IPS-18a (cell line): ENCODE results near the gene NEURL3.

Experiments
- H3K27ac ChIP-seq: one replicate; pipeline ENCODE4 v1.5.1; 2013; ENCODE audit warnings: low read length
- H3K27me3 ChIP-seq: one replicate; pipeline ENCODE4 v1.6.1; 2013; ENCODE audit warnings: mild to moderate bottlenecking, low read length; ENCODE audit not compliant: control insufficient read depth, insufficient read depth
- H3K36me3 ChIP-seq: one replicate; pipeline ENCODE4 v1.6.1; 2013; ENCODE audit warnings: low read depth, low read length; ENCODE audit not compliant: control insufficient read depth
- H3K4me1 ChIP-seq: one replicate; pipeline ENCODE4 v1.6.1; 2013; ENCODE audit warnings: low read depth, low read length; ENCODE audit not compliant: control insufficient read depth
- H3K4me3 ChIP-seq: one replicate; pipeline ENCODE4 v1.5.1; 2013; ENCODE audit warnings: low read length
- H3K9ac ChIP-seq: one replicate; pipeline ENCODE4 v1.6.1; 2013; ENCODE audit warnings: mild to moderate bottlenecking, low read length, moderate library complexity
- H3K9me3 ChIP-seq: one replicate; pipeline ENCODE4 v1.6.1; 2013; ENCODE audit warnings: low read depth, low read length; ENCODE audit not compliant: control insufficient read depth

The NEURL3 gene

DNA sequence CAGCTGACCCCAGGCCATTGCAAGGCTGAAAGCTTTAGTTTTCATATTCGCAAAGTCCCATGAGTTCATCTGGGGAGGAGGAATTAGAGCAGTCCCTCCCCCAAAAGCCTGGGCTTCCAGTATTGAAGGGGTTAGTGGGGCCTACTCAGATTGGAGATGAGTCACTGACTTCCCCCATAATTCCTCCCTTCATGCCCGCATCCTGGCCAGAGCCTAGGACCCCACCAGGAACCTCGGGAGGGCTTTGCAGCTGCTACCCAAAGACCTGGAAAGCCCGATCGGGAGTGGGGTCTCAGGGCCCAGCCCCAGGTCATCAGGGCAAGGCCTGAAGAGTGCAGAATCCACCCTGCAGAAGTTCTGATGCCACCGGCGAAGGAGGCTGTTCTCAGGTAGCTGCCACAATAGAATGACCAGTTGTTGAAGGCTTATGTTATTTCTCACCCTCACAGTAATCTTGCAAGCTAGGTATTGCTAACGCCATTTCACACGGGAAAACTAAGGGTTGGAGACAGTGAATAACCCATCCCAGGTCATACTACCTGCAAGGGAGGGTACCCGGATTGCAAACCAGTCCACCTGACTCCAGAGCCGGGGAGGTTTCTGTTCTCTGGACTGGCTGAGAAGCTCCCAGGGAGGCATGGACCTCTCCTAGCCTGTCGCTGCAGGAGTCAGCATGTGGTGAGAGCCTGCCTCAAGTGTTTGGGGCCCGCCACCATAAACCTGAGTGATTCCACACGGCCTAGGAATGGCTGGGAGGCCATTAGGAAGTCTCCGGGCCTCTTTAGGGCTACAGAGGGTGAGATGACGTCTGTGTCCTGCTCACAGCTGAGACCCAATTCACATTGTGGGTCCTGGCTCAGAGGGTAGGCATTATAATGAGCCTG is 25.6 kb upstream of the NEURL3 start:
- H3K27ac ChIP-seq, result no peak overlapping the region
- peaks cover 10% of the 10 kb centered on the region for H3K4me1 ChIP-seq
- H3K27me3 ChIP-seq, result peaks cover 35% of the 10 kb centered on the region
- no peak overlapping the region for H3K4me3 ChIP-seq
- H3K36me3 ChIP-seq, result no peaks in the 10 kb centered on the region
- no peaks in the 10 kb centered on the region for H3K9me3 ChIP-seq
- no peak overlapping the region for H3K9ac ChIP-seq

DNA sequence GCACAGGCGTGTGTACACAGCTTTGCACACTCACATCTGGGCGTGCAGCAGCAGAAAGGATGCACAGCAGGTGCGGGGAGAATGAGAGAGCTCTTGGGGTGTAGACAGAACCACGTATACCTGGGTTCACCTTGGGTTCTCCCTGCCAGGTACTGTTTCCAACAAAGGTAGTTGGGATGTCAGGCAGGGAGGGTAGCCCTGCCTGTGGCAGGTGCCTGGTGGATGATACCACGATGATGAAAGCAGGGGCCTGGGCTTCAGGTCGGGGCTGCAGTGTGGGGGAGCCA is 24.9 kb upstream of the NEURL3 start:
- Histone ChIP-seq H3K36me3 (no peaks in the 10 kb centered on the region), H3K27me3 (peaks cover 35% of the 10 kb centered on the region), H3K4me1 (peaks cover 10% of the 10 kb centered on the region), H3K9me3 (no peaks in the 10 kb centered on the region), H3K9ac (no peak overlapping the region), H3K4me3 (no peak overlapping the region), H3K27ac (no peak overlapping the region)

DNA sequence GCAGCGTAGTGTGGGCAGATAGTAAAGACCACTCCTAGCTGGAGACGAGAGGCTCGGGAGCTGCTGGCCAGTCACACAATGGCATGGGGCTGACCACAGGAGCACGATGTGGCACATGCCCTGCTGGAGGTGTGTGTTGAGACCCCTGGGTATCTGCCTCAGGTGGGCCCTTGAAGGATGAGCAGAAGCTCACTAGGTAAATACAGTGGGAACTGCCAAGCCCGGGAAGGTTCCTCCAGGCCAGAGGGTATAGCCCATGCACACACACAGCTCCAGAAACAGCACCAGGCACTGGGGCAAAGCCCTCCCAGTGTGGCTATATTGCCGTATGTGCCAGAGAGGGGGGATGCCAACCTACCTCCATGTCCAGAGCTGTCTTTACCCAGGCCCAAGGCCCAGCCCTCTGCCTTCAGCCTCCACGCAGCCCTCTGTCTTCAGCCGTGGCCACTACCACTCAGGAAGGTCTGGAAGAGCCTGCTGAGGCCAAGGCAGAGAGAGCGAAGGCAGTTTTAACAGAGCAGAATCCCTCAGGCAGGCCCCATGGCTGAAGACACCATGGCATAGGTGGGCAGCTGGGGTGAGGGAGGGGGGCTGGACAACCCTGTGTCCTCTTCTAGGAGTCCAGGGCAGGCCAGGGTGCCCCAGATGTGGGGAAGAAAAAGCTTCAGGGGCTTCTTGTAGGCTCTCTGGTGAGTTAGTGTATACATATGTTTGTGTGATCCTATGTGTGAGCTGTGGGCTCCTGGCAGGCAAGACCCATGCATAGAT is 24.4 kb upstream of the NEURL3 start:
- Histone ChIP-seq H3K36me3 (no peaks in the 10 kb centered on the region), H3K9ac (no peak overlapping the region), H3K27ac (no peak overlapping the region), H3K4me3 (no peak overlapping the region), H3K27me3 (peaks cover 35% of the 10 kb centered on the region), H3K9me3 (no peaks in the 10 kb centered on the region), H3K4me1 (peaks cover 10% of the 10 kb centered on the region)

DNA sequence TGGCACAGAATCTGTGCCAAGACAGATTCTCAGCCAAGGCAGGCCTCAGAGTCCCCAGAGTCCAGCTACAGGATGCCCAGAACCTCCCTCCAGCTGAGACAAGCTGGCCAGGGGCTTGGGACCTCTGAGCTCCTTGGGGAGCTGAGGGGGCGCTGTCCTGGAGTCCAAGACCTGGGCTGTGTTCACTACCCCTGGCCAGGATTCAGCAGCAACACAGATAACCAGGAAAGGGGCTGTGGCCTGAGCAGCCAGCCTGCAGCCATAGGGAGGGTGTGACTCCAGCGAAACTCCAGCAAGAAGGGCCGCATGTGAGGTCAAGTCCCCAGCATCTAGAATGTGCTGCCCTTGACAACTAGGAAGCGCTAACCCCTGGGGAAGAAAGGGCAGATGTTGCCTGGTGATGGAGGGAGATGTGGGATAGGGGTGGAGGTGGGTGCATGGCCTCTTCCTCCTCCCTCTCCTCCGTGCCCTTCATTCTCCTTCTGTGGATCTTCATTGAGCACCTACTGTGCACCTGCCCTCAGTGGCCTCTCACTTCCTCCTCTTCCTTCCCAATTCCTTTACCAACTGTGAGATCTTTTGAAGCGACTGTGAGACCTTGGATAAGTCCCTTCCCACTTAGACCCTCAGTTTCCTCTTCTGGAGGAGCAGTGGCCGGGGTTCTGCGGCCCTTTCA is 23.7 kb upstream of the NEURL3 start:
- no peak overlapping the region for H3K27ac ChIP-seq
- H3K36me3 ChIP-seq, result no peaks in the 10 kb centered on the region
- no peaks in the 10 kb centered on the region for H3K9me3 ChIP-seq
- peaks cover 35% of the 10 kb centered on the region for H3K27me3 ChIP-seq
- H3K4me3 ChIP-seq, result no peak overlapping the region
- no peak overlapping the region for H3K9ac ChIP-seq
- H3K4me1 ChIP-seq, result peaks cover 10% of the 10 kb centered on the region

DNA sequence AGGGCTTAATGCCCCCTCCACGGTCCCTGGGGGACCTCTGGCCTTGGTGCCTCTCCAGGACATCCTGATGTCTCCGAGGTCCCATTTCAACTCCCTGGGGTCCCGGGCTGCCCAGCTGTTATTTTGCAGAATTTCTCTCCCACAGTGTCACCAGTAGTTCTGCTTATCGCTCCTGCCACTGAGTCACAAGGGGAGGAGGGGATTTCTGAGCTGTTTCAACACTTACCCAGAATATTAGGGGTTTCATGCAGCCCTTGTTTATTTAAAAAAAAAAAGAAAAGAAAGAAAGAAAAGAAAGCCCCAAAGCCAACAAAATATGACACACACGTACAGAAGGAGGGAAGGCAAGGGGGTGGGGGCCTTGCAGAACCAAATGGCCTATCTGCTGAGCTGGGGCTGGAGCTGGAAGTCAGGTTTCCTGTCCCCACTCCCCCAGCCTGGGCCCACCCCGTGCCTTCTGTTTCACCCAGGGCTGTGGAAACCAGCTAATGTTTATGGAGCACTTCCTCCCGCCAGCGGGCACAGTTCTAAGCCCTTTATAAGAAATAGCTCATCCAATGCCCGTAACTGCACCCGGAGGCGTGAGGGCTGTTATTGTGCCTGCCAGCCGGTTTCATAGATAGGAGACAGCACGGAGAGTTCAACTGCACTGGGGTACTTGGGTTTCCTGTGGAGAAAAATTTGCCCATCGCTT is 23.0 kb upstream of the NEURL3 start:
- H3K4me1 ChIP-seq, result peaks cover 10% of the 10 kb centered on the region
- H3K36me3 ChIP-seq, result no peaks in the 10 kb centered on the region
- peaks cover 35% of the 10 kb centered on the region for H3K27me3 ChIP-seq
- H3K9me3 ChIP-seq, result no peaks in the 10 kb centered on the region
- H3K9ac ChIP-seq, result no peak overlapping the region
- H3K27ac ChIP-seq, result no peak overlapping the region
- peak overlapping the region; percentile 52 for H3K4me3 ChIP-seq

DNA sequence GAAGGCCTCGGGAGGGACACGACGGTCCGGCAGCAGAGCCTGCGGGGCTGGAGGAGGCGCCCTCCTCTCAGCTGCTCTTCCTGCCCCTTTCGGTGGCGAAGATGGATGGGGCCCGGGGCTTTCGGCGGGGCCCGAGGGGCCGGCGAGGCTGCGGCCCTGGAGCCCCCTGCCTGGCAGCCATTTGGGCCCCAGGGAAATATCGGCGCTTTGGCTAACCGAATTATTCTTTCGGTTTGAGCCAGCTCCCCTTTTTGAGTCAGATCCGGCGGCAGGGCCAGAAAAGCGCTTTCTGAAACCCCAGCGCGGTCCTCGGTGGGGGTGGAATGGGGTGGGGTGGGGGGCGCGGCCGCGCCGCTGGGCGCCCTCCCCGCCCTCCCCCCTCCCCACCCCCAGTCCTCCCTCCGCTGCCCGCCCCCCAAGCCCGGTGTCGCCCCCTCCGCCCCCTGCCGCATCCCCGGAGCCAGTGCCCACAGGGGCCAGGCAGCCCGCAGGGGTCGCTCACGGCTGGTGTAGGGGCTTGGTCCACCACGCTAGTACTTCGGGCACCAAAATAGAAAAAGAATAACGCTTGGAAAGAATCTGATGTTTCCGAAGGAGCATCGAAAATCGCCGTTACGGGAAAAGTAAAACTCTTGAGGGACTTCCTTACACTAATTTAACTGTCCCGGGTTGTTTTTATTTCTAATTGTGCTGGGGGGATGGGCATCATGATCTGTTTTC is 22.3 kb upstream of the NEURL3 start:
- H3K4me3 ChIP-seq, result peak overlapping the region; percentile 52
- peak overlapping the region; percentile 37 for H3K9ac ChIP-seq

DNA sequence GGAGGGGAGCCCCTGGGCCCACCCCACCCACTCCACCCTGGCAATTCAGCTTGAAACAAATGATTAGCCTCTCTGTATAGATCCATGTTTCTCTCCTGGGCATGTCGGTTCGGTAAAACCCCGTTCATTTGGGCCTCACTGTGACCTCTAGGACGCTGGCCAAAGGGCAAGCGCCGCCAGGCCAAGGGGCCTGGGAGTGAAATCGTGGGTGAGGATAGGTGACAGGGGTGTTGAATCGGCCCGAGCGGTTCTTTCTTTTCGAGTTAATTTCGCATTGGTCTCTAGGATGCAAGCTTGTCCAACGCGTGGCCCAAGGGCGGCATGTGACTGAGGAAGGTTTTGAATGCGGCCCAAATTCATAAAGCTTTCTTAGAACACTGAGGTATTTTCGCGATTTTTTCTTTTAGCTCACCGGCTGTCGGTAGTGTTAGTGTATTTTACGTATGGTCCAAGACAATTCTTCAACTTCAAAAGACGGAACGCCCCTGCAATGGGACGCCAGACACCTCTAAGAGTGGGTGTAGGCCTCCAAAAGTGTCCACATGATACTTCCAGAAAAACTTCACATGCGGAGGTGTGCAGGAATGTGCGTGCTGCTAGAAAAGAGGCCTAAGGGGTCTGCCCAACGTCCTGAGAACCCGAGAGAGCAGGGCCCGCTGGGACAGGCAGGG is 21.6 kb upstream of the NEURL3 start:
- no peaks in the 10 kb centered on the region for H3K9me3 ChIP-seq
- peak overlapping the region; percentile 37 for H3K9ac ChIP-seq
- peaks cover 34% of the 10 kb centered on the region for H3K27me3 ChIP-seq
- no peaks in the 10 kb centered on the region for H3K36me3 ChIP-seq
- peak overlapping the region; percentile 52 for H3K4me3 ChIP-seq
- no peak overlapping the region for H3K27ac ChIP-seq
- peaks cover 8% of the 10 kb centered on the region for H3K4me1 ChIP-seq

More for the DNA sequence above, 22.3 kb upstream of the NEURL3 start:
- Histone ChIP-seq H3K36me3 (no peaks in the 10 kb centered on the region), H3K9me3 (no peaks in the 10 kb centered on the region), H3K4me1 (peaks cover 10% of the 10 kb centered on the region), H3K27me3 (peaks cover 35% of the 10 kb centered on the region), H3K27ac (no peak overlapping the region)

DNA sequence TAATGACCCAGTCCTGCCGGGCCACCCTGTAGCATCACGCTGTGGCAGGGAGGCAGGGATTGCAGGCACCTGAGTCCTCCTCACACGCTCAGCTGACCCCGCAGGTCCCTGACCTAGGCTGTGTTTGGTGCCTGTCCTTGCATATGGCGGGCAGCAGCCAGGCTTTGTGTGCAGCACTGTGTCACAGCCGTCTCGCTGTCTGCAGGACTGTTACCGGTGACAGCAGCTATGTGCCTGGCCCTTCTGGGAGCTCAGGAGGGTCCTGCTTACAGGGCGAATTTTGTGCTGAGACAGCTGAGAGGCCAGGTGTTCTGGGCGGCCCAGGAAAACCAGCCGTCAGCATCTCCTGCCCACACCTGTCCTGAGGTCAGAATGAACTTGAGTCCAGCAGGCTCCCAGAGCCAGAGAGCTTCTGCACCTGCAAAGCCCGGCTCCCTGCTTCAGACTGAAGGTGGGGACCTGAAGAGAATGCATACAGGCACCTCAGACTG is 21.0 kb upstream of the NEURL3 start:
- Histone ChIP-seq H3K4me3 (no peak overlapping the region), H3K4me1 (peaks cover 4% of the 10 kb centered on the region), H3K9me3 (no peaks in the 10 kb centered on the region), H3K36me3 (no peaks in the 10 kb centered on the region), H3K9ac (no peak overlapping the region), H3K27me3 (peaks cover 28% of the 10 kb centered on the region), H3K27ac (no peak overlapping the region)

DNA sequence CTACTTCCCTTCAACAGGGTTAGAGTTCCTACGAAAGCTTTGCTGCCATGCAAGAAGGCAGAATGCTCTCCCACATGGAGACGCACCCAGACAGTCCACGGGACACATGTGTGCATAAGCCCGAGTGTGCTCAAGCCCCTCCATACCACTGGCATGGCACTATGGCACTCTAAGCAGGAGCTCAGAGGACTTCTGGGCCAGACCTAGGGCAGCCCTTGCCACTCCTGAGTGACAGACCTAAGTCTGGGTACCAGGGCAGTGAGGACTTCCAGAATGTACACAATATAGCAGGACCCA is 20.0 kb upstream of the NEURL3 start:
- Histone ChIP-seq H3K4me1 (peaks cover 4% of the 10 kb centered on the region), H3K4me3 (no peak overlapping the region), H3K9ac (no peak overlapping the region), H3K36me3 (no peaks in the 10 kb centered on the region), H3K27ac (no peak overlapping the region), H3K9me3 (no peaks in the 10 kb centered on the region), H3K27me3 (peaks cover 22% of the 10 kb centered on the region)

DNA sequence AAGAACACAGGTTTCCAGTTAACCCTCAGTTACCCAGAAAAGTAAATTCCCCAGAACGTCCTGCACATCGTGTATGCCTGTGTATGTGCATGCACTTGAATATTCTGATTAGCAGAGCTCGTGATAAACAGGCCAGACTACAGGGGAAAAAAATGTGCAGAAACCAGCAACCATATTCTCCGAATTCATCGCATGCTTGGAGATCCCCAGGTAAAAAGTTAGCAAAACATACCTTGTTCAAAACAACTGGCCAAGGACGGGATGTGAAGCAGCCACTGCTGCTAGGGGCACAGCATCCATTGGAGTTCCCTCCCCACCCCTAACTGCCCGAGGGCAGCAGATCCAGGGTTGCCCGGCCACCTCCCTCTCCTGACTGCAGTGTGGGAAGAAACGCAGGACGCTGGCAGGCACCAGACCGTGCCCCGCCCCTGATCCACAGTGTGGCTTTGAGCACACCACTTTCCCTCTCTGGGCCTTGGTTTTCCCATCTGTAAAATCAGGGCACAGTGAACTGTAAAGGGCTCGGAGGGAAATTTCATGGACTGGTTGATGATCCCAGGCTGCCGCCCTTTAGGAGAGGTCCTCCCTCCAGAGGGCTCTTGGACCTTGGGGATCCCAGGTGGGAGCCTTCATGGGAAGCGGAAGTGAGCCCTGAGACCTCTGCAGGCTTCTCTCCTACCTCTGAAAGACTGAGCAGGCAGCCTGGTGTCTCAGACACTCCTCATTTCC is 19.5 kb upstream of the NEURL3 start:
- peaks cover 4% of the 10 kb centered on the region for H3K4me1 ChIP-seq
- H3K9ac ChIP-seq, result no peak overlapping the region
- no peaks in the 10 kb centered on the region for H3K36me3 ChIP-seq
- peaks cover 22% of the 10 kb centered on the region for H3K27me3 ChIP-seq
- H3K4me3 ChIP-seq, result no peak overlapping the region
- no peak overlapping the region for H3K27ac ChIP-seq
- no peaks in the 10 kb centered on the region for H3K9me3 ChIP-seq
